GM23338 (cell line): ENCODE results near the gene TIMM29. TPM values are rescaled to one million over a fixed set of nuclear protein-coding genes. Genes with fewer than 3 reads are reported as not detected.

Source experiments
- ATAC-seq: fragments of 200-7000 bp; cut with Tn5 transposase; 3 replicates; pipeline ENCODE4 v1.9.1; 2020
- DNase-seq: peaks from one replicate; pipeline ENCODE4 v3.0.0-alpha.2; 2015; ENCODE audit warnings: low spot score
- H2AFZ ChIP-seq: fragments of 200-600 bp; sonication (generic); 2 replicates; pipeline ENCODE4 v1.8.0; 2016; ENCODE audit warnings: antibody characterized with exemption, mild to moderate bottlenecking, moderate library complexity
- H3F3A ChIP-seq: fragments of 200-600 bp; sonication (generic); replicated peaks from 2 replicates; pipeline ENCODE4 v1.8.0; 2017; ENCODE audit warnings: antibody characterized with exemption, mixed run types, low read depth
- H3K27ac ChIP-seq: fragments of 200-600 bp; sonication (generic); 2 replicates; pipeline ENCODE4 v1.6.1; 2016; ENCODE audit warnings: low read depth
- H3K27me3 ChIP-seq: fragments of 200-600 bp; sonication (generic); 2 replicates; pipeline ENCODE4 v1.8.0; 2016; ENCODE audit warnings: mild to moderate bottlenecking, mixed run types, moderate library complexity; ENCODE audit not compliant: insufficient read depth
- H3K36me3 ChIP-seq: fragments of 200-600 bp; sonication (generic); 2 replicates; pipeline ENCODE4 v1.8.0; 2016; ENCODE audit warnings: mild to moderate bottlenecking; ENCODE audit not compliant: insufficient read depth
- H3K4me1 ChIP-seq: fragments of 200-600 bp; sonication (generic); 2 replicates; pipeline ENCODE4 v1.8.0; 2016; ENCODE audit warnings: mild to moderate bottlenecking, moderate library complexity; ENCODE audit not compliant: insufficient read depth
- H3K4me2 ChIP-seq: fragments of 200-600 bp; sonication (generic); 2 replicates; pipeline ENCODE4 v1.7.1; 2017; ENCODE audit warnings: mixed run types
- H3K4me3 ChIP-seq: fragments of 200-600 bp; sonication (generic); 2 replicates; pipeline ENCODE4 v1.6.1; 2016; ENCODE audit warnings: mixed run types
- H3K79me2 ChIP-seq: fragments of 200-600 bp; sonication (generic); replicated peaks from 2 replicates; pipeline ENCODE4 v1.8.0; 2017; ENCODE audit warnings: mild to moderate bottlenecking; ENCODE audit not compliant: insufficient read depth
- H3K9me2 ChIP-seq: fragments of 200-600 bp; sonication (generic); 2 replicates; pipeline ENCODE4 v1.8.0; 2017; ENCODE audit not compliant: insufficient read depth
- H4K20me1 ChIP-seq: fragments of 200-600 bp; sonication (generic); replicated peaks from 2 replicates; pipeline ENCODE4 v1.8.0; 2017; ENCODE audit warnings: mild to moderate bottlenecking; ENCODE audit not compliant: insufficient read depth
- H3K27ac Mint-ChIP-seq: 2 replicates; pipeline ENCODE4 v1.8.0; 2020; ENCODE audit warnings: inconsistent platforms, mild to moderate bottlenecking, moderate library complexity, mixed read lengths
- H3K27me3 Mint-ChIP-seq: 3 replicates; pipeline ENCODE4 v1.8.0; 2022; ENCODE audit warnings: low read depth, mild to moderate bottlenecking, moderate library complexity, mixed read lengths, inconsistent platforms; ENCODE audit not compliant: insufficient read depth, poor library complexity
- H3K36me3 Mint-ChIP-seq: 3 replicates; pipeline ENCODE4 v1.8.0; 2021; ENCODE audit warnings: low read depth, mild to moderate bottlenecking, inconsistent platforms, moderate library complexity, mixed read lengths
- H3K4me1 Mint-ChIP-seq: 3 replicates; pipeline ENCODE4 v1.8.0; 2020; ENCODE audit warnings: mild to moderate bottlenecking, inconsistent platforms, mixed read lengths
- H3K4me3 Mint-ChIP-seq: 3 replicates; pipeline ENCODE4 v1.8.0; 2021; ENCODE audit warnings: moderate library complexity, mild to moderate bottlenecking, inconsistent platforms, mixed read lengths
- H3K9me3 Mint-ChIP-seq: 3 replicates; pipeline ENCODE4 v1.8.0; 2020; ENCODE audit warnings: moderate library complexity, mild to moderate bottlenecking, inconsistent platforms, mixed read lengths
- CREB1 ChIP-seq: fragments of 250-450 bp; sonication (Bioruptor Pico); IDR thresholded peaks from 2 replicates; pipeline ENCODE4 v1.5.0; 2020; ENCODE audit warnings: low read depth, mild to moderate bottlenecking, moderate library complexity
- CTCF ChIP-seq, 2 experiments: fragments of 200-600 bp in 1 of 2; sonication (generic) in 1 of 2; conservative IDR thresholded peaks; 2 replicates each; pipeline versions ENCODE4 v1.5.1 to v1.6.1; 2016 to 2017; ENCODE audit warnings: antibody characterized with exemption in 2 of 2, low read depth in 2 of 2, mild to moderate bottlenecking in 2 of 2, moderate library complexity in 1 of 2
- EZH2 ChIP-seq: fragments of 200-600 bp; sonication (generic); IDR thresholded peaks from one replicate; pipeline ENCODE4 v1.8.0; 2017; ENCODE audit warnings: antibody characterized with exemption, mild to moderate bottlenecking, low read depth; ENCODE audit not compliant: unreplicated experiment
- EZH2phosphoT487 ChIP-seq: fragments of 200-600 bp; sonication (generic); IDR thresholded peaks from one replicate; pipeline ENCODE4 v1.8.1; 2018; ENCODE audit warnings: antibody characterized with exemption; ENCODE audit not compliant: unreplicated experiment
- NANOG ChIP-seq: IDR thresholded peaks from 2 replicates; pipeline ENCODE4 v1.6.1; 2016; ENCODE audit warnings: antibody characterized with exemption, borderline replicate concordance
- POLR2AphosphoS5 ChIP-seq: IDR thresholded peaks from 2 replicates; pipeline ENCODE4 v1.6.1; 2016; ENCODE audit warnings: antibody characterized with exemption, low read depth
- REST ChIP-seq: IDR thresholded peaks from one replicate; pipeline ENCODE4 v1.6.1; 2018; ENCODE audit warnings: antibody characterized with exemption; ENCODE audit not compliant: unreplicated experiment
- STAT1 ChIP-seq: IDR thresholded peaks from one replicate; pipeline ENCODE4 v1.6.1; 2016; ENCODE audit warnings: antibody characterized with exemption; ENCODE audit not compliant: unreplicated experiment
- ZNF331 ChIP-seq: fragments of 250-450 bp; sonication (Bioruptor Pico); IDR thresholded peaks from 2 replicates; pipeline ENCODE4 v1.5.0; 2020; ENCODE audit warnings: low read depth, mild to moderate bottlenecking, moderate library complexity
- polyA plus RNA-seq: library from polyadenylated mRNA; unstranded; fragments of >200 nt; fragmentation: Nextera tagmentation; extraction: Ambion mirVana; gene quantifications from 2 replicates; pipeline ENCODE4 v1.2.1, GENCODE V29; 2016
- total RNA-seq: library from RNA; depleted of rRNA; stranded (reverse); fragments of >200 nt; shearing (Covaris generic); gene quantifications from 2 replicates; pipeline ENCODE4 v1.2.3, GENCODE V29; 2014

Gene TIMM29
- total and polyA plus RNA-seq, 2 experiments from 2014 or later: 24.1 to 60.7 TPM

- no peak for TF ChIP-seq REST
- TF ChIP-seq STAT1: no peak
- TF ChIP-seq EZH2: no peak
- no peak for TF ChIP-seq EZH2phosphoT487
- TF ChIP-seq POLR2AphosphoS5: no peak
- no peak for TF ChIP-seq CREB1 (CRISPR knock-in tag)
- no peak for TF ChIP-seq CTCF (conservative IDR thresholded peaks at IDR 0.05; ENCODE audit: low read depth in 2 of 2)
Measured at GRCh38 chr19:10965398-10965797, 36.8 kb downstream of the TIMM29 start (continued).

GRCh38 chr19:10966809-10967208 lies 38.2 kb downstream of the TIMM29 start:
- Histone ChIP-seq H3K4me1 (peaks cover 27% of the 10 kb centered on the region; the same call in 1 of the 2 replicates), H3F3A (0 out of 2 replicates have a peak, but pooled peaks cover 6% of the 10 kb centered on the region), H3K27me3 (no peaks in the 10 kb centered on the region), H2AFZ (no peak overlapping the region), H4K20me1 (peaks cover 55% of the 10 kb centered on the region), H3K4me3 (no peak overlapping the region), H3K36me3 (no peaks in the 10 kb centered on the region; the same call in 1 of the 2 replicates), H3K9me2 (no peaks in the 10 kb centered on the region), H3K4me2 (no peak overlapping the region), H3K79me2 (peaks cover 100% of the 10 kb centered on the region), H3K27ac (0 out of 2 replicates have a peak overlapping the region, but pooled peaks have one; percentile 26)
- H3K4me1 Mint-ChIP-seq: peaks cover 47% of the 10 kb centered on the region
- no peak overlapping the region for H3K4me3 Mint-ChIP-seq
- H3K36me3 Mint-ChIP-seq: peaks cover 31% of the 10 kb centered on the region
- ATAC-seq (no peak), DNase-seq (no peak)
- H3K27ac Mint-ChIP-seq: peak overlapping the region; percentile 50; the same call in 1 of the 2 replicates
- H3K27me3 Mint-ChIP-seq: peaks cover 11% of the 10 kb centered on the region
- no peaks in the 10 kb centered on the region for H3K9me3 Mint-ChIP-seq
- TF ChIP-seq EZH2: no peak
- no peak for TF ChIP-seq ZNF331 (CRISPR knock-in tag)
- TF ChIP-seq REST: no peak
- TF ChIP-seq EZH2phosphoT487: no peak
- TF ChIP-seq CTCF (conservative IDR thresholded peaks at IDR 0.05; ENCODE audit: low read depth in 2 of 2): no peak
- TF ChIP-seq NANOG: no peak
- TF ChIP-seq POLR2AphosphoS5: no peak
- TF ChIP-seq STAT1: no peak
